ENCODE data around the gene FANCD2OS. TPM values are rescaled to one million over a fixed set of nuclear protein-coding genes. Genes with fewer than 3 reads are reported as not detected.
"Not testable (repeated sequence)": the region's sequence is repeated elsewhere in the genome, so short reads cannot be mapped to it uniquely, and the experiment has no call there.

FANCD2OS gene
- total RNA-seq, 4 donors from 2014 or later: not detected

GRCh38 chr3:10137178-10137577 lies 29.1 kb upstream of the FANCD2OS start:
- H3K4me3 ChIP-seq: no peak overlapping the region
- no peaks in the 10 kb centered on the region for H3K4me1 ChIP-seq
- no peak overlapping the region for H3K27ac ChIP-seq
- no peak for DNase-seq (ENCODE audit: low spot score in 2 of 2)
- H3K27me3 ChIP-seq: no peaks in the 10 kb centered on the region
- TF ChIP-seq CTCF (IDR thresholded peaks at IDR 0.05) (no peak), POLR2A (IDR thresholded peaks at IDR 0.05) (no peak), EP300 (IDR thresholded peaks at IDR 0.05) (no peak)
- H3K9me3 ChIP-seq: no peaks in the 10 kb centered on the region
- H3K36me3 ChIP-seq: no peaks in the 10 kb centered on the region
- WGBS, 2 donors: 90 to 94% methylated on average over 4 of the region's 4 CpGs

- Histone ChIP-seq H3K36me3 (no peaks in the 10 kb centered on the region), H3K4me1 (no peaks in the 10 kb centered on the region), H3K4me3 (no peak overlapping the region), H3K27ac (no peak overlapping the region), H3K9me3 (no peaks in the 10 kb centered on the region), H3K27me3 (no peaks in the 10 kb centered on the region)
- 92 to 93% methylated on average over 8 to 13 of the region's 25 CpGs for WGBS, 2 donors
- TF ChIP-seq CTCF (IDR thresholded peaks at IDR 0.05) (no peak), EP300 (IDR thresholded peaks at IDR 0.05) (no peak), POLR2A (IDR thresholded peaks at IDR 0.05) (no peak)
- DNase-seq (ENCODE audit: low spot score in 2 of 2): no peak
These were observed 28.5 kb upstream of the FANCD2OS start for GRCh38 chr3:10136426-10137005.

GRCh38 chr3:10135872-10136271 lies 27.8 kb upstream of the FANCD2OS start:
- H3K27me3 ChIP-seq; H3K36me3 ChIP-seq; H3K4me1 ChIP-seq; H3K4me3 ChIP-seq; DNase-seq (ENCODE audit: low spot score in 2 of 2); H3K9me3 ChIP-seq; H3K27ac ChIP-seq: not testable (repeated sequence)
- 89 to 94% methylated on average over 9 of the region's 9 CpGs for WGBS, 2 donors

GRCh38 chr3:10122724-10123123 lies 14.7 kb upstream of the FANCD2OS start:
- Histone ChIP-seq H3K9me3 (no peaks in the 10 kb centered on the region), H3K27me3 (no peaks in the 10 kb centered on the region), H3K36me3 (peaks cover 0 to 64% (median 20%) of the 10 kb centered on the region in 3 donors), H3K4me3 (no peak overlapping the region), H3K4me1 (peaks cover 0 to 16% (median 3%) of the 10 kb centered on the region in 4 donors), H3K27ac (no peak overlapping the region)
- TF ChIP-seq POLR2A (IDR thresholded peaks at IDR 0.05): no peak
- TF ChIP-seq EP300 (IDR thresholded peaks at IDR 0.05): no peak
- TF ChIP-seq CTCF (IDR thresholded peaks at IDR 0.05): no peak
- WGBS, 2 donors: 69 to 79% methylated on average over 4 of the region's 4 CpGs
- no peak for DNase-seq (ENCODE audit: low spot score in 2 of 2)

GRCh38 chr3:10121064-10121463 lies 13.0 kb upstream of the FANCD2OS start:
- WGBS, 2 donors: 85 to 91% methylated on average over 2 of the region's 2 CpGs
- Histone ChIP-seq H3K27me3 (no peaks in the 10 kb centered on the region), H3K36me3 (peaks cover 0 to 47% (median 10%) of the 10 kb centered on the region in 3 donors), H3K27ac (no peak overlapping the region), H3K4me3 (no peak overlapping the region), H3K9me3 (no peaks in the 10 kb centered on the region), H3K4me1 (peaks cover 0 to 31% (median 18%) of the 10 kb centered on the region in 4 donors)
- TF ChIP-seq POLR2A (IDR thresholded peaks at IDR 0.05): no peak
- TF ChIP-seq EP300 (IDR thresholded peaks at IDR 0.05): no peak
- TF ChIP-seq CTCF (IDR thresholded peaks at IDR 0.05): no peak
- no peak for DNase-seq (ENCODE audit: low spot score in 2 of 2)

- H3K4me3 ChIP-seq: no peak overlapping the region
- no peaks in the 10 kb centered on the region for H3K9me3 ChIP-seq
- H3K36me3 ChIP-seq: peaks cover 0 to 31% (median 0%) of the 10 kb centered on the region in 3 donors
- H3K27ac ChIP-seq: no peak overlapping the region
- TF ChIP-seq CTCF (IDR thresholded peaks at IDR 0.05) (no peak), POLR2A (IDR thresholded peaks at IDR 0.05) (no peak), EP300 (IDR thresholded peaks at IDR 0.05) (no peak)
- DNase-seq (ENCODE audit: low spot score in 2 of 2): no peak
- WGBS, 2 donors: 69 to 77% methylated on average over 4 of the region's 4 CpGs
- peaks cover 0 to 31% (median 18%) of the 10 kb centered on the region in 4 donors for H3K4me1 ChIP-seq
- no peaks in the 10 kb centered on the region for H3K27me3 ChIP-seq
These were observed 11.3 kb upstream of the FANCD2OS start for GRCh38 chr3:10119376-10119775.
